ENCODE results near the gene DMRT1.
"Not testable (repeated sequence)": the region's sequence is repeated elsewhere in the genome, so short reads cannot be mapped to it uniquely, and the experiment has no call there.

Gene DMRT1

DNA sequence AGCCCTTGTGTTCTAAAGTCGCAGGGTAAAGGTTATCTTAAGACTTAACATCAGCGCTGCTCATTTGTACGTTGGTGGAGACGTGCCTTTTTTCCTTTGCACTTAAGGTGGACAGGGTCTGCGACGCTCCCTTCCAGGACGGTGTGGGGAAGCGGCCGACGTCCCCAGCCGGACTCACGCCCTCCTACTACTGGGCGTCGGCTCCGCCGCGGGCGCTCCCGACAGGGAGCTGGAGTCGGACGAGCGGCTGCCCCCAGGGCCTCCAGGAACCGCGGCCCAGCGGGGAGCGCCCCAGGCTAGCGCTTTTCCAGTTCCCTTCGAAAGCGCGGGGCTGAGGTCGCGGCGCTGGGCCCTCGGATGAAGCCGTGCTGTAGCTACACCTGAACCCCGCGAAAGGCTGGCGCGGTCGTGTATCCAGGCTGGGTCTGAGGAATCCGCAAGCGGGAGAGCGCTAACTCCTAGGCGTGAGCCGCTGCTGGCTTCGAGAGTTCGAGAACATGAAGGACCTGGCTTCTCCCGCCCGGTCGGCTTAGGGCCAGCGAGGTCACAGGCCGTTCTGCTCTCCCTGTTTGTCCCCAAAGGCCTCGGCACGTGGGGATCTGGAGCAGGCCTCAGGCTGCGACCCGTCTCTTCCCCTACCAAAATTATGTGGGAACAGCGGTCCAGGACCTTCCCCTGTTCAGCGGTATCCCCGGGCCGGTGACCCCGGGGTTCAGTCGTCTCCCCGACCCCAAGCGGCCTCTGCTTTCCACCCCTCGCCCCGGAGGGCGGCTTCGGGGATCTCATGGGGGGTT, 131.2 kb downstream of the DMRT1 start:
- DNase-seq = peak; percentile 74

DNA sequence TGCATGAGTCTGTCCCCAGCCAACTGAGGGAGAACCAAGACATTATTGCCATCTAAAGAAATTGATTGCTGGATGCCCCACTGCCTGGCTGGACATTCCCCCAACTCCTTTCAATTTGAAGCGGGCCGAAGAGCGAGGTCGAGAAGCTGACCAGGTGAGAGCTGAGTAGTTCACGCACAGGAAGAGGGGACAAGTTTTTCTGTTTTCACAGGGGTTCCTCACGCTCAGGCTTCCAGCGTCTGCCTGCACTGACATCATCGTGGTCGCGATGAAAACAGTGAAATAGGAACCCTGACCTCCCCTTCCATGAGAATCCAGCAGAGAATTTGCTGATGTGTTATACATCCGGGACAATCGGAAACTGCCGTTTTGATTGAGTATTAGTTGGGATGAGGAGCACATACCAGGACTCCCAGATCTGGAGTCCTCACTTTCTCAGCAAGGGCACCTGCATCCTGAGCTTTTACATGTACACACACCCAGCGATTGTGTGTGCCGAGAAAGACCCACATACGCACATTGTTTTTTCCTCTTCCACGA, 131.9 kb downstream of the DMRT1 start:
- DNase-seq = no peak

DNA sequence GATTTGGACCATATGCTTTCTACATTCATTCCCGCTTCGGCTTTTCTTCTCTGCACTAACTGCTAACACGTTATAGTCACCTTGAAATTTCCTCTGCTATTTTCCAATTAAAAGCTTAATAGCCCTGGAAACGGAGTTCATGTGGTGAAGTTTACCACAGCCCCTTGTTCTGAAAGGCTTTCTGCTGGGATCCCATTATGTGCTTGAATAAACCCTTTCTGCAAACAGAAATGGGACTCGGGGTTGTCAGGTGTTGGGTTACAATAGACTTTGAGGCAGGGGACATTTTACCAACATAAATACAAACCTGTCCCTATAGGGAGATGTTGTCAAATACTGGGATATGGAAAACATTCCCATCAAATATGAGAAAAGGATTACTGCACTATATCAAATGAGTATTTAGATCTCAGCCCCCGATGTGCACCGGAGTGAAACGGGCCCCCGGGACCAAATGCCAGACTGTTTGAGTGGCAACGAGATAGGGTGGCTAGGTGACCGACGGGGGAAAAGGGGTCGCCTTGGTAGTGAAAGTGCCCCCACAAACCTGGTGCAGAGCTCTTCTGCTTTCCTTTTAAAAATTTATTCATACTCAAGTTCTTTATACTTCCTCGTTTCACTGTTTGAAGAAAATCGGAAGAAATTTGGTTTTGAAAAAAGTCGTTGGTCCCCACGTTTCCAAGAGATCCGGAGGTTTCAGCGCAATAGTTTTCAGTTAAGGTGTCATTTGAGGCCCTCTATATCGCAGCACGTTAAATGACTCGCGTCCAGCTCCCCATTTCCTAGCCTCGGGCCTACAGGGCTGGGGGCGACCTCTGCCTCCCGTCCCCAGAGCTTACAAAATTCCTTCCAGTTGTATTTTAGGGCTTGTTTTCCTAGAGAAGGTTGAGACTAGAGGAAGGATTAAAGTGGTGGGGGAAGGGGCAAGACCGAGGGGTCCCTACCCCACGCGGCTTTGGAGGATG, 132.8 kb downstream of the DMRT1 start:
- DNase-seq = peak; percentile 87

DNA sequence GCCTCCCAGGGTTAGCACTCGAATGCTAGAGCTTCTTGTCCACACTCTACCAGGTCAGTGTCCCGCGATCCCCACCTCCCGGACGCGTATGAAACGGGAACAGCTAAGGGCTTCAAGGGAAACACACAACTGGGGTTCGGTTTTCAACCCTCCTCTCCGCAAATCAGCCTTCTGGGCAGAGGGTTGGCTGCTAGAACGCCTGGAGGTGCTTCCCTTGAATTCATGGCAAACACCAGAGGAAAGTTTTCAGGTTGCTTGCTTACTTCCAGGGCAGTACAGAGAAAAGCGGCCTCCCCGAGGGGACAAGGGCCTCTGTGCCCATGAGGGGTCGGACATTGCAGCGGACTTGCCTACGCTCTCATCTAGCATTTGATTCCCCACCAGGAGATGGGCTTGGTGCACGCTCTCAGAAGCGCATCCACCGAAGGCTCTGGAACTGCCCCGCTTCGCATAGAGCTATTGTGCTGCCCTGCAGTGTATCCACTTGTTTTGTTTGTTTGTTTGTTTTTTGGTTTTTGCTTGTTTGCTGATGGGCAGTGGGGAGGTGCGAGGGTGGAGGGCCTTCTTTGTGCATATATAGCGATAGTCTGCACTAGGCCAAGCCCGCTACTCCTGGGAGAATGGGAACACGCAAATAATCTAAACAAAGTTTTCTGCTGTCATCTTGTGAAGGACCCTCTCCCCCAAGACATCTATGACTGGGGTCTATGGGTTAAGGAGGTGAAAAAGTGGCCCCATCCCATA, 133.7 kb downstream of the DMRT1 start:
- peak; percentile 67 for DNase-seq

DNA sequence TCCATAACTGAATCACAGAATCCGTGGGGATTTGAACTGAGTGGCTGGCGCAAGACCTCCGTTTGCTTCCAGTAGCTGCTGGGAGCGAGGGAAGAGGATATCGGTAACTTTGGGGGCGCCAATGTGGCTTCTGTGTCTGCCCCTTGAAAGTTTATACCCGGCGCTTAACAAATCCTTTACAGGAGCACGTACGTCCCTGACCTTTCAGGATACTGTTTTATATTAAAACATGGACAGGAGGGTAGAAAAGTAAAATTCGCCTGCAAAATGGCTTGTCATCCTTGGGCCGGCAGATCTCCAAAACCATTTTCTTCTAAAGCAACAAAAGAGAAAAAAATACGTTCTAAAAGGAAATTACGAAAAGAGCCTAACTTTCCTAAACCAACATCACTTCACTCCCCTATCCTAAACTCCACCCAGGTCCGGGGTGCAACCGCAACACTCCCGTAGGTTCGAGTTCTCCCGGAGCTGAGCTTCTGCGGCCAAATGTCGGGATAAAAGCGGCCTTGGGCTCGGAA, 134.3 kb downstream of the DMRT1 start:
- peak; percentile 51 for DNase-seq

DNA sequence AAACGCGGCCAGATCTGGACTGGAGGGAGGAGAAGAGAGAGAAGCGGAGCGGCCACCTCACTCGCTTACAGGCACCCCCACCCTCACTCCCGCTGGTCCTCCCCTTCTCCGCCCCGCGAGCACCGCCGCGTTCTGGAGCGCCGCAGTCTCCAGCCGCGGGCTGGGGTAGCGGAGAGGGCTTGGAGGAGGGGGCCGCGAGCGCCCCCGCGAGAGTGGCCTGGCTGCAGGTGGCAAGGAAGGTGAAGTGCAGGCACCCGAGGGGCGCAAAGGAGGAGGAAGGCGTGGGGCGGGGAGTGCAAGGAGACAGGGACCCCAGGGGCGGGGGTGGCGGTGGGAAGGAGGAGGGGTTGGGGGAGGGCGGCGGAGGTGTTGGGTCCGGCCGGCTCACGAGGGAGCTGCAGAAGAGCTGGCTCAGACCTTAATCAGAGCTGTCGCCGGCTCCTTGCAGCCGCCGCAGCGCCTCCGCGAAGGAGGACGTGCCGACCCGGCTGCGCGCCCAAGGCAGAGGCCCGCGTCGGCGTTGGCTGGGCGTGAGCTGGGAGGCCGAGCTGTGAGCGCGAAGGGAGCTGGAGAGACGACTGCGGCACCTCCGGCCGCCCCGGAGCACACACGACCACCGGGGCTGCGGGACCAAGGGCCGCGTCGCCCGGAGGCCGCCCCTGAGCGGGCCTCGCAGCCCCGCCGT, 134.9 kb downstream of the DMRT1 start, which contains the start of gene DMRT3:
TSS of gene DMRT3 (plus strand) at position 398 of the 685 bp plus-strand sequence. CDS start 347 bp downstream, outside the sequence.
- DNase-seq = peak; percentile 81

DNA sequence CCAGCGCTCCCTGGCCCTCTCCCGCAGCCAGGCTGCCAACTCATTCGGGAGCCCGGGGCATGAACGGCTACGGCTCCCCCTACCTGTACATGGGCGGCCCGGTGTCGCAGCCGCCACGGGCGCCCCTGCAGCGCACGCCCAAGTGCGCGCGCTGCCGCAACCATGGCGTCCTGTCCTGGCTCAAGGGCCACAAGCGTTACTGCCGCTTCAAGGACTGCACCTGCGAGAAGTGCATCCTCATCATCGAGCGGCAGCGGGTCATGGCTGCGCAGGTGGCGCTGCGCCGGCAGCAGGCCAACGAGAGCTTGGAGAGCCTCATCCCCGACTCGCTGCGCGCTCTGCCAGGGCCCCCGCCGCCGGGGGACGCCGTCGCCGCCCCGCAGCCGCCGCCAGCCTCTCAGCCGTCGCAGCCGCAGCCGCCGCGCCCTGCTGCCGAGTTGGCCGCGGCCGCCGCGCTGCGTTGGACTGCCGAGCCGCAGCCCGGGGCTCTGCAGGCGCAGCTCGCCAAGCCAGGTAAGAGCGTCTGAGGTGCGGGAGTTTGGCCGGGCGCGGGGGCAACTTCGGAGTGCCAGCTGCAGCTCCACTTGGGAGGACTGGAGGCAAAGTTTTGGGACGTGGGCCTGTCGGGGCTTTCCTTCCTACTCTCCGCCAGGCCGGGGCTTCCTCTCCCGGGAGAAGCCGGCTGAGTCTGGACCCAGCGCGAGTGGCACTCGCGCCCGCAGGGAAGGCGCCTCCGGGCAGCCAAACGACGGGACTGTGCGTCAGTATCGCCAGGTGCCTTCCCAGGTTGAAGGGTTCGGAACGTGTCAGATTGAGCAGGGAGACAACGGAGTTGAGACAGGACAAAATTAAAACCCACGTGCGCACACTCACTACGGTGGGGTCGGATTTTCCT, 135.7 kb downstream of the DMRT1 start:
- peak; percentile 75 for DNase-seq

DNA sequence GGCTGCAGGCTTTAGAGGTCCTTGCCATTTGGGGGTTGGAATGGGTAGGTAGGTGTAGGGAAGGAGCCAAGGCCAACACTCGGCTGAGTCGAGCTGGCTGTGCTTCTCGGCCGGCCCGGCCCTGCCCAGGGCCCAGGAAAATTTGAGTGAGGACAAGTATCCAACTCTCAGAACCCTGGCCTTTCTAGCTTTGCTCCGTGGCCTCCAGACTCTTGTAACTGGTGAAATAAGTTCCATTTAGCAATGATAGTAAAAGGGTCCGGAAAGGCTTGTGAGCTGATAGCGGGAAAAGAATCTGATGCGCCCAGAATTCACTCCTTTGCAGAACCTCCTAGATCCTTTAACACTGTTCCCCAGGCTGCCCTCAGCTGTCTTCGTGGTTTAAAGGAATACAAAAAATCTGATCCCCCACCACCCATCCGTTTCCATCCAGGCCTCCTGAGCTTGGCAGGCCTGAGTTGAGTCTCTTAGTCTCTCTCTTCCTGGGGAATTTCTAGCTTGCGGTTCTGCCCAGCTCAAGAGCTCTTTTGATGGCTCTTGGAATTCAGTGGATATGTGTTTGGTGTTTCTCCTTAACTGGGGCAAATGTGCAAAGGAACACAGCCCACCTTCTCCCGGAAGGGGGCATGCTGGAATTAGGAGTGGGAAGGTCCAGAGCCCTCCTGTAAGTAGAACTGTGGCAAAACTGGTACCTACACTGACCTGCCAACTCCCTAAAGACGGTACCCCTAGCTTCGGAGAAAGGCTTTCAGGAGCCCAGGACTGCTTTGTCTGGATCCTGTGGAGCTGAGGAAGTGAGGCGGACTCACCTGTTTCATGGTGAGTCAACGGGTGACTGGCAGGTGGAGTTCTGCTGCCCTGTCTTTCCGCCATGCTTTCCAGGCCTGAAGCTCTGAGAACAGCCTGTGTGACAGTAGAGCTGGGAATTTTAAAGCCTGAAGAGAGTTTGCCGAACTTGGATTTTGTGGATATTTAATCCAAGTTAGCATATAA, 136.6 kb downstream of the DMRT1 start:
- DNase-seq = peak; percentile 39

DNA sequence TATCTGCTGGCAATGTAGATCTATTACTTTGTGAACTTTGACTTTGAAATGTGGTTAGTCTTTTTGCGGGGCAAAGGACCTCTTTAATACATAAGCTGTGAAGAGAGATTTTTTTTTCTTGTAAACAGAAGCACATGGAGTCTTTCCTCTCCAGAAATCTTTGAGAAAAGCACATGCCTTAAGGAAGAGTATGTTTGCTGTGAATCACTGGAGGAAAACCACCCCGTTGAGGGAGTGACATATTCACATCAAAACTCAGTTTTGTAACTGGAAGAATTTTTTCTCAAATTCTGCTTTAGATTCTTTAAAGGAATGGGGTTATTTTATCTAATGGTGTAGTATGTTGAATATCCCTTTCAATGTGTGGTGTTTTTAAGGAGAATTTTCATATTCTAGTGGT, 138.5 kb downstream of the DMRT1 start:
- peak; percentile 23 for DNase-seq

DNA sequence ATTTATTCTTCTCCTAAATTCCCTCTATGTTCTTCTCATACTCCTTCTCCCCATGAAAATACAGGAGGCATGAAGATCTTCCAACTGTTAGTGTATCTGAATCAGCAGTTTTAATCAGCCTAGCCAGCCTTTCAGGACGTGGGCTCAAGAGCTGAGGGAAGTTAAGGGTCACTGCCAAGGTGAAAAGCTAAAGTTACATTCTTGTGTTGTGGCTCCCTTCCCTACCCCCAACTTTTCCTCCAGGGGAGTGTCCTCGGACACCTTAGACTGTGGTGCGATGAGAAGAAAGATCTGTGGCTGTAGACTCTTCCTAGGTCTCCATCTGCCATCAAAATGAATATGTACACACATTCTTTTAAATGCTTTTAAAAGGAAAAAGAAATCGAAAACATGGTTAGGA, 139.1 kb downstream of the DMRT1 start:
- DNase-seq = peak; percentile 36

DNA sequence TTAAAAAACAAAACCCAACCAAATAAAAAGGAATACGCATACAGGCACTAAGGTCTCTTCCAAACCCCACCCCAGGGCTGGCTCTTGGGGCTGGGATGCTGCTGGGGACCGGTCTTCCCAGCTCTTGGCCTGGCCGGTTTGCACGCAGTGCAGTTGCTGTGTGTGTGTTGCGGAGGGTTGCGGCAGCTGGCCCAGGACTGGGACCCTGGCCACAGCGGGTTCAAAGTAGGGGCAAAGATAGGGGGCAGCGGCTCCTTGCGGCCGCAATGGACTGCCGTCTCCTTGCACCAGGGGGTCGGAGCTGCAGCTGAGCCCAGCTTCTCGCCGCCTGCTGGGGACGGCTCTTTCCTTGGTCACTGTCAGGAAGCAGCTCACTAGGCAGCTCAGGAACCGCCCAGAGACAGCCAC, 140.0 kb downstream of the DMRT1 start:
- DNase-seq = peak; percentile 50

DNA sequence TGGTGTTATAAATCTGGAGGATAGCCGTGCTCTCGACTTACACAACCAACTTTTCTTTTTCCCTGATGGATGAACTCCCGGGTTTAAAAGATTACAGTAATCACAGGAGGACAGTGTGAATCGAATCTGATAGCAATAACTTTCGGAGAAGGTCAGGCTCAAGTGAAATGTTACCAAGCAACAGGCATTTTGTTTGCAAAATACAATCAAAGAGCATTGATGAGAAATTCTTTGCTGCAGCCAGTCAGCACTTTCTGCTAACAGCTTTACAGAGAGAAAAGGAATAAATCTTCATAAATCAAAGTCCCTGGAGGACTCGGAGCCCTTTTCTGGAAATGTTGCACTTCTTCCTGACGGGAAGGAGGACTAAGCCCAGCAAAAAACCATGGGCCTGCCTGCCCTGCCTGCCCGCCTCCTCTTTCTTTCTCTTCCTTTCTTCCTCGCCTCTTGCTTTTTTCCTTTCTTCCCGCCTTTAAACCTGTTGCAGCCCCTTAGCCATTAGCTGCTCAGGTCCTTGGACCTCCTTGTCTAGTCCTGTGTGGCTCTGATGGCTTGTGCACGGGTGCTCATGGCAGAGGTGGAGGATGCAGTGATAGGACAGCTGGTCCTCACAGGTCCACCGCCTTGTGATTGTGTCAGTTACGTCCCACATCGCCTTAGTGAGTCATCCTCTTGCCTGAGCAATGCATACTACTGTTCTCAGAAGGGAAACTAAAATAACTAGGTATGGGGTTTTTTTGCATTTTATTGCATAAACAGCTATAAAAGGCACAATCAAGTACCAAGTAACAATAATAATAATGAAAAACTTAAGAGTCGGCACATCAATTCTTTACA, 141.1 kb downstream of the DMRT1 start:
- no peak for DNase-seq

DNA sequence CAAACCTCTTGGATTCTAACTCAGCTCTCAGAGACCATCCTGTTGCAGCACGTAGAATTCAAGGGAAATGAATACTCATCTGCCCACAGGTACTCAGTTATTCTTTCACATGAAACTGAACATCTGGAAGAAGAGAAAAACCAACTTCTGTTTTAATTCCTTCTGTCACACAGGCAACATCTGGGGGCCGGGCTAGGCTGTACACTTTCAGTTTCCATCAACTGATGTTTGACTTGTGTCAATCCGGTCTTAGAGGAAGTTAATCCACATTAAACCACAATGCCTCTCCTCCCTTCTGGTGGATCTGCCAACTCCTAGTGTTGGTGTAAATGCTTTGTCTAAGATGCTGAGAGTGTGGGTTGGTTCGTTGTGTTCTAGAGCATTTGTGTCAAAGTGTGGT, 152.5 kb downstream of the DMRT1 start:
- no peak for DNase-seq

DNA sequence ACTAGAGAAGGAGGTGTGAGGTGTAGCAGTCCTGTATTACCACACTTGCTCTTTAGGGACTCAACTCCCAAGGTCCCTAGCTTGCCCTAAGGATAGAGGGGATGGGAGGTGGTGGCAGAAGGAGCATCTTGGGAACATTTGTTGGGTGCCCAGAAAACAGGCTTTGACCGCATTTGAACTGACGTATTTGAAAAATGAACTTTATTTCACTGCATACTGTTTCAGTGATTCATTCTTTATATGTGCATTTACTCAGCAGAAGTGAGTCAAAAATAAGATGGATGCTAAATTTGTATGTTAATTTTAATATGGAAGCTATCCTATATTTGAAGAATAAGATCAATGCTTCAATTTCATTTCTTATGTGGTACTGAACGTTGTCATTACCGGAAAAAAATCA, 153.7 kb downstream of the DMRT1 start:
- DNase-seq = no peak

DNA sequence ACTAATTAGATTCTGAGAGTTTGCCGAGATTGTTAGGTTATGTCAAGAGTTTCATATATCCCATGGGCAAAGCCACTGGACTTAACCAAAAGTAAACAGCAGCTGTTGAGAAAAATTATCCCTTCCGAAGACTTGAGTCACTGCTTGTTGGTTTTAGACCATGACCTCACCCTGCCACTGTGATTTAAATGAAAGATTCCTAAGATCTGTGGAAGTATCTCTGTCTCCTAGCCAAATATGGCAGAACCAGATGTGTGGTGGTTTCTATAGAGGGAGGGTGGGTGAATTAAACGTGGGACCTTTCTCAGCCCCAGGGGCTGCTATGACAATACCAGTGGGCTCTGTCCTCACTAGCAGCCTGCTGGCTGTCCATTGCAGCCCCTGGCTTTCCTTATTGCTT, 154.3 kb downstream of the DMRT1 start:
- DNase-seq = no peak

DNA sequence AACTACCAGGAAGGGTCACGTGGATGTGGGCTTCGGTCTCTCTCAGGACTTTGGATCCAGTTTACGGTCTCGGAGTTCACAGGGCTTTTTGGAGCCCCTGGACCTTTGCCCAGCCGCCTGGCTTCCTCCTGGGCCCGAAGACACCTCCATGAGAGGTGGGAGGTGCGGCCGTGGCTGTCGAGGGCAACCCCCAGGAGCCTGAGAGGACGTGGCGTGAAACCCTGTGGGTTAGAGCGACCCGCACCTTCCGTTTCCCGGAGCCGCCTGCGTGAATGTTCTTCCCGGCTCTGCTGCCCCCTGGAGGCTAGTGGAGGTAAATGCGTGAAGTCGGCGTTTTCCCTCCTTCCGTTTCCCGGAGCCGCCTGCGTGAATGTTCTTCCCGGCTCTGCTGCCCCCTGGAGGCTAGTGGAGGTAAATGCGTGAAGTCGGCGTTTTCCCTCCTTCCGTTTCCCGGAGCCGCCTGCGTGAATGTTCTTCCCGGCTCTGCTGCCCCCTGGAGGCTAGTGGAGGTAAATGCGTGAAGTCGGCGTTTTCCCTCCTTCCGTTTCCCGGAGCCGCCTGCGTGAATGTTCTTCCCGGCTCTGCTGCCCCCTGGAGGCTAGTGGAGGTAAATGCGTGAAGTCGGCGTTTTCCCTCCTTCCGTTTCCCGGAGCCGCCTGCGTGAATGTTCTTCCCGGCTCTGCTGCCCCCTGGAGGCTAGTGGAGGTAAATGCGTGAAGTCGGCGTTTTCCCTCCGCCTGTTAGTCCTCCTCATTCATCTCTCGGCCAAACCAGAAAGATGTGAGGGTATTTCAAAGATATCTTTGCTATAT, 157.0 kb downstream of the DMRT1 start:
- DNase-seq = not testable (repeated sequence)

DNA sequence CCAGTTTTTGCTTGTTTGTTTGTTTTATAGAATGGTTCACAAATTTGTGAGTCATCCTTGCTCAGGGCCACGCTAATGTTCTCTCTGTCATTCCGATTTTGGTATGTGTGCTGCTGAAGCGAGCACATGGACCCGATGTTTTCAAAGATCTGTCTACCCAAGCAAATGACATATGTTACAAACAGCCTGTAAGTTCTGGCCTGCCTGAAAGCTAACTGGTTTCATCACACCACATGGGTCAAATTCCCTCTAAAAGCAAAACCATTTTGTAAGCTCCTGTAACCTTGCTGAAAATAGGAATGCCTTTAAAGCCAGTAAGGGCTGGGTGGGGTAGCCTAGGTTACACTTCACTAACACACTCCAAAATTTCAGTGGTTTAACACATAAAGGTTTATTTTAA, 160.3 kb downstream of the DMRT1 start:
- no peak for DNase-seq

DNA sequence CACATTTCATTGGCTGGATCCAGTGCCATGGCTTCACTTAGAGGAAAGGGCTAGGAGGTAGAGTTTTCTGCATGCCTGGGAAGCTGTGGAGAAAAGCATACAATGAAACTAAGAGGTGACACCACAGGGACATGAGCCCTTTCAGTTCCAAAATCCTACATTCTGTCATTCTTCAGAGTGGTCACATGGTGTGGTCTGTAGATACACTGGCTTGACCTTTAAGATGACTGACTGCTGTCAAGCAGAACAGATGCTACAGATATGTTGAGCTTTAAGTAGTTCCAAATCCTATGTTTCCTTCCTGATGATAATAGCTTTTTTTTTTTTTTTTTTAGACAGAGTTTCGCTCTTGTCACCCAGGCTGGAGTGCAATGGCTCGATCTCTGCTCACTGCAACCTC, 161.2 kb downstream of the DMRT1 start:
- DNase-seq = no peak
